Measurements from ENCODE around the gene PSMA2.

- TF ChIP-seq CTCF (IDR thresholded peaks at IDR 0.05) (no peak), POLR2AphosphoS5 (IDR thresholded peaks at IDR 0.05) (no peak)
These were observed 44.4 kb upstream of the PSMA2 start for GRCh38 chr7:42976371-42976770.

All from breast epithelium (tissue), 3 donors.